ENCODE data around the gene SFXN3. TPM values are rescaled to one million over a fixed set of nuclear protein-coding genes. Genes with fewer than 3 reads are reported as not detected.

SFXN3 gene
- total and polyA plus RNA-seq, 10 of the 15 experiments (the other 5 are each of a cell fraction or from before 2014, with no cell fraction given), result 0.05 to 11.3 (median 1.2) TPM

DNA sequence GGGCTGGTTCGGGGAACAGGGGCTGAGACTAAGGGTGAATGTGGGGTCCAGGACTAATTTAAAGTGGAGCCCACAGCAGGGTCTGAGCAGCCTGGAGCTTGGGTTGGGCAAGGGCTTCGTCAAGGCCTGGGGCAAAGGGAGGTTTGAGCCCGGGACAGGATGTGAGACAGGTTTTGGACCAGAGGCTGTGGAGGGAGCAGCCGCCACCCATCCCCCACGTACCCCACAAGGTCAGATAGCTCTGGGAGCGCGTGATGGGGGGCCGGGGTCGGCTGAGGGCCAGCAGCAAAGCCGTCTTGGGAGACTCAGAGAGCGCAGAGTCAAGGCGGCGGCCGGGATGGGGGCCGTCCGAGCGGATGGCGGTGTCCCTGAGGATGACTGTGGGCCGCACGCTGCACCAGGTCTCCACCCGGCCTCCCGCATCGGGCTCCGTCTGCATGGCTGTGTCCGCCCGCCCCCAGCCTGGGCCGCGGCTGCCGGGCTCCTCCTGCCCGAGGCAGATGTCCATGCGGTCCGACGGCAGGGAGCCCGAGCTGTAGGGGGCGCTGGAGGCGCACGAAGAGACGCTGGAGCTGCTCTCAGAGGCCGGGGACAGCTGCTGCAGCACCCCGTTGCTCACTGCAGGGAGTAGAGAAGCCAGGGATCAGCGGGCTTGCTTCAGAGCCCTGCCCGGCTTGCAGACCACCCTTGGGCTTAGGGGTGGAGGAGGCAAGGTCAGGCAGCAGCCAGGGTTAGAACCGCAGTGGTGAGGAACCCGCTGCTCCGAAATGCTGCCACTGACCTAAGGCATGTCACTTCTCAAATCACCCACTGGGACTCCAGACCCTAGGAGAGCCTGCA, 12.2 kb upstream of the SFXN3 start:
- Histone ChIP-seq H3K36me3 (ENCODE audit: control insufficient read depth in 2 of 2, insufficient read depth in 2 of 2, low read length in 1 of 2) (no peaks in the 10 kb centered on the region), H4K20me1 (ENCODE audit: control insufficient read depth, insufficient read depth) (no peaks in the 10 kb centered on the region), H3K79me2 (ENCODE audit: control insufficient read depth, insufficient read depth, low read length) (no peaks in the 10 kb centered on the region), H3K4me3 (no peak overlapping the region), H3K27me3 (replicated peaks in 1 of 2; ENCODE audit: control insufficient read depth in 2 of 2, insufficient read depth in 2 of 2, low read length in 1 of 2) (peaks cover 10% of the 10 kb centered on the region in 2 experiments), H3K9me3 (replicated peaks; ENCODE audit: control insufficient read depth, insufficient read depth, low read length) (no peaks in the 10 kb centered on the region), H2AFZ (ENCODE audit: control insufficient read depth, low read depth, low read length) (peak overlapping the region; percentile 41; the same call in 1 of the 2 replicates), H3K27ac (ENCODE audit: control insufficient read depth, insufficient read depth) (no peak overlapping the region), H3K4me1 (ENCODE audit: control insufficient read depth, insufficient read depth, low read length) (peaks cover 9% of the 10 kb centered on the region), H3K9ac (ENCODE audit: control insufficient read depth, insufficient read depth, low read length) (no peak overlapping the region), H3K4me2 (ENCODE audit: control insufficient read depth, insufficient read depth) (peak overlapping the region; percentile 48)
- BruUV-seq (replicated peaks), result no TSS peak
- FAIRE-seq, result no peak
- peak; percentile 87 for ATAC-seq
- WGBS (ENCODE audit: insufficient coverage, insufficient replicate concordance, low lambda C conversion rate, missing lambda C conversion rate), result 34% methylated on average over 43 of the region's 45 CpGs
- in situ Hi-C loops (cut with MboI), result no loop called here
- ChIA-PET POLR2A (no interaction called here), RAD21 (ENCODE audit: unreplicated experiment) (interaction anchor here (0.7 to 2.6 kb wide), 13 partner anchors 10 to 123 kb away, joined by 3 to 13 read pairs (median 6); partner anchors contain the start of genes KAZALD1, PDZD7 and SFXN3), SMC1A (ENCODE audit: uncharacterized antibody, unreplicated experiment) (interaction anchor here (1.0 to 1.4 kb wide), 2 partner anchors 10 to 24 kb away, joined by 3 to 5 read pairs; no protein-coding TSS in a partner anchor), CTCF (interaction anchor here (0.6 to 6.8 kb wide), 16 partner anchors 11 to 676 kb away, joined by 3 to 91 read pairs (median 14); partner anchors contain the start of genes LZTS2, MRPL43, PDZD7 and SFXN3)
- DNase-seq (ENCODE audit: low read depth, low spot score), result no peak
- intact Hi-C loops (cut with micrococcal nuclease; ENCODE audit: unreplicated experiment), result no loop called here
- TF ChIP-seq RB1 (IDR thresholded peaks at IDR 0.05; ENCODE audit: borderline replicate concordance) (no peak), ZSCAN29 (IDR thresholded peaks at IDR 0.05) (0 out of 2 replicates have a peak, but pooled peaks have one; percentile 46), TCF3 (IDR thresholded peaks at IDR 0.05; ENCODE audit: borderline replicate concordance, insufficient read depth, low read depth, low read length) (0 out of 2 replicates have a peak, but pooled peaks have one; percentile 45), SRF (IDR thresholded peaks at IDR 0.05; ENCODE audit: low read depth in 2 of 2, low read length in 2 of 2) (no peak), STAT3 (IDR thresholded peaks at IDR 0.05; ENCODE audit: low read depth, low read length) (no peak), RAD21 (IDR thresholded peaks at IDR 0.05; ENCODE audit: insufficient read depth, low read depth, low read length) (peak; percentile 43; the same call in 1 of the 2 replicates), TAF1 (IDR thresholded peaks at IDR 0.05; ENCODE audit: borderline replicate concordance, low read depth, low read length) (no peak), TCF12 (IDR thresholded peaks at IDR 0.05; ENCODE audit: low read depth, low read length) (0 out of 2 replicates have a peak, but pooled peaks have one; percentile 24), MEF2B (IDR thresholded peaks at IDR 0.05; ENCODE audit: partially characterized antibody, poor library complexity, severe bottlenecking) (no peak), EED (IDR thresholded peaks at IDR 0.05; ENCODE audit: low read depth) (0 out of 2 replicates have a peak, but pooled peaks have one; percentile 8)
- TF ChIP-seq, protein P1, sequence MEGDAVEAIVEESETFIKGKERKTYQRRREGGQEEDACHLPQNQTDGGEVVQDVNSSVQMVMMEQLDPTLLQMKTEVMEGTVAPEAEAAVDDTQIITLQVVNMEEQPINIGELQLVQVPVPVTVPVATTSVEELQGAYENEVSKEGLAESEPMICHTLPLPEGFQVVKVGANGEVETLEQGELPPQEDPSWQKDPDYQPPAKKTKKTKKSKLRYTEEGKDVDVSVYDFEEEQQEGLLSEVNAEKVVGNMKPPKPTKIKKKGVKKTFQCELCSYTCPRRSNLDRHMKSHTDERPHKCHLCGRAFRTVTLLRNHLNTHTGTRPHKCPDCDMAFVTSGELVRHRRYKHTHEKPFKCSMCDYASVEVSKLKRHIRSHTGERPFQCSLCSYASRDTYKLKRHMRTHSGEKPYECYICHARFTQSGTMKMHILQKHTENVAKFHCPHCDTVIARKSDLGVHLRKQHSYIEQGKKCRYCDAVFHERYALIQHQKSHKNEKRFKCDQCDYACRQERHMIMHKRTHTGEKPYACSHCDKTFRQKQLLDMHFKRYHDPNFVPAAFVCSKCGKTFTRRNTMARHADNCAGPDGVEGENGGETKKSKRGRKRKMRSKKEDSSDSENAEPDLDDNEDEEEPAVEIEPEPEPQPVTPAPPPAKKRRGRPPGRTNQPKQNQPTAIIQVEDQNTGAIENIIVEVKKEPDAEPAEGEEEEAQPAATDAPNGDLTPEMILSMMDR (IDR thresholded peaks at IDR 0.05 in 2 of 3, conservative IDR thresholded peaks at IDR 0.05 in 1 of 3; ENCODE audit: control insufficient read depth in 2 of 3, extremely low read depth in 1 of 3, insufficient read depth in 1 of 3, low read depth in 3 of 3, low read length in 3 of 3), result peak; percentile 61 to 77 (median 61)
- TF ChIP-seq, protein P2, sequence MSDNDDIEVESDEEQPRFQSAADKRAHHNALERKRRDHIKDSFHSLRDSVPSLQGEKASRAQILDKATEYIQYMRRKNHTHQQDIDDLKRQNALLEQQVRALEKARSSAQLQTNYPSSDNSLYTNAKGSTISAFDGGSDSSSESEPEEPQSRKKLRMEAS (IDR thresholded peaks at IDR 0.05; ENCODE audit: low read depth, low read length), result no peak
- TF ChIP-seq, protein P3, sequence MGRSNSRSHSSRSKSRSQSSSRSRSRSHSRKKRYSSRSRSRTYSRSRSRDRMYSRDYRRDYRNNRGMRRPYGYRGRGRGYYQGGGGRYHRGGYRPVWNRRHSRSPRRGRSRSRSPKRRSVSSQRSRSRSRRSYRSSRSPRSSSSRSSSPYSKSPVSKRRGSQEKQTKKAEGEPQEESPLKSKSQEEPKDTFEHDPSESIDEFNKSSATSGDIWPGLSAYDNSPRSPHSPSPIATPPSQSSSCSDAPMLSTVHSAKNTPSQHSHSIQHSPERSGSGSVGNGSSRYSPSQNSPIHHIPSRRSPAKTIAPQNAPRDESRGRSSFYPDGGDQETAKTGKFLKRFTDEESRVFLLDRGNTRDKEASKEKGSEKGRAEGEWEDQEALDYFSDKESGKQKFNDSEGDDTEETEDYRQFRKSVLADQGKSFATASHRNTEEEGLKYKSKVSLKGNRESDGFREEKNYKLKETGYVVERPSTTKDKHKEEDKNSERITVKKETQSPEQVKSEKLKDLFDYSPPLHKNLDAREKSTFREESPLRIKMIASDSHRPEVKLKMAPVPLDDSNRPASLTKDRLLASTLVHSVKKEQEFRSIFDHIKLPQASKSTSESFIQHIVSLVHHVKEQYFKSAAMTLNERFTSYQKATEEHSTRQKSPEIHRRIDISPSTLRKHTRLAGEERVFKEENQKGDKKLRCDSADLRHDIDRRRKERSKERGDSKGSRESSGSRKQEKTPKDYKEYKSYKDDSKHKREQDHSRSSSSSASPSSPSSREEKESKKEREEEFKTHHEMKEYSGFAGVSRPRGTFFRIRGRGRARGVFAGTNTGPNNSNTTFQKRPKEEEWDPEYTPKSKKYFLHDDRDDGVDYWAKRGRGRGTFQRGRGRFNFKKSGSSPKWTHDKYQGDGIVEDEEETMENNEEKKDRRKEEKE (IDR thresholded peaks at IDR 0.05), result no peak
